Measurements from ENCODE around the gene ARHGAP8.
A peak's percentile ranks its signal among the peaks of the same experiment; 100 is the strongest.

ARHGAP8 gene

DNA sequence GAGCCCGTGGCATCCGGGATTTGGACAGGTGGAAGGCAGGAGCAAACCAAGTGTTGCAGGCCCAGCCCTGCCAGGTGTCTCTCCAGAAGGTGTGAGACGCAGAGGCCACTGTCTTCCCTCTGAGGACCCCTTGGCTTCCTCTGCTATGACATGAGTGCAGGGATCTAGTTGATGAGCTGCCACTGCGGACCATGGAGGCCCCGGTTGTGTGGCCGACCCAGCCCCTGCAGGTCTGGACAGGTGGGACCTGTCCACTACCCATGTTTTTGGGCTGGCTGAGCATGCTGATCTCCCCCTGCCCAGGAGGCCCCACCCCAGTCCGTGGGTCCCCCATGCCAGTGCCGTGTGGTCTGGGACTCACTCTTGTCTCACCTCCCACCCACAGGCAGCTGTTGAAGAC is 27.5 kb upstream of the ARHGAP8 start:
- no peak overlapping the region for H4K91ac ChIP-seq (ENCODE audit: low read length)
- H2AK5ac ChIP-seq (ENCODE audit: low read length, severe bottlenecking) = no peak overlapping the region
- no peak overlapping the region for H3K14ac ChIP-seq (ENCODE audit: low read length in 2 of 2)
- H2BK12ac ChIP-seq (ENCODE audit: low read length in 2 of 2) = no peak overlapping the region
- no peak overlapping the region for H2BK15ac ChIP-seq (ENCODE audit: low read depth, poor library complexity, severe bottlenecking)
- no peak overlapping the region for H3K27ac ChIP-seq (ENCODE audit: low read length, poor library complexity, severe bottlenecking)
- H3K27me3 ChIP-seq (ENCODE audit: control insufficient read depth in 1 of 2, insufficient read depth in 1 of 2, low read length in 2 of 2) = no peaks in the 10 kb centered on the region
- no peak overlapping the region for H2BK5ac ChIP-seq (ENCODE audit: low read depth, low read length, poor library complexity, severe bottlenecking)
- no peak overlapping the region for H2AFZ ChIP-seq (ENCODE audit: low read depth, low read length)
- no peak overlapping the region for H3K18ac ChIP-seq (ENCODE audit: low read depth in 1 of 2, low read length in 2 of 2)
- no peak overlapping the region for H3K23ac ChIP-seq (ENCODE audit: low read length in 2 of 2)
- DNase-seq = no peak
- peaks cover 51% of the 10 kb centered on the region for H3K79me1 ChIP-seq (replicated peaks; ENCODE audit: low read length, poor library complexity, severe bottlenecking)
- no peak overlapping the region for H3K4me3 ChIP-seq (ENCODE audit: insufficient read depth in 1 of 2, low read depth in 1 of 2, low read length in 2 of 2)
- no peak overlapping the region for H3K4me2 ChIP-seq (ENCODE audit: low read length, poor library complexity, severe bottlenecking)
- no peak overlapping the region for H4K8ac ChIP-seq (ENCODE audit: low read length)
- 94% methylated on average over 8 of the region's 8 CpGs for WGBS
- H3K9me3 ChIP-seq (ENCODE audit: control insufficient read depth, low read length) = no peaks in the 10 kb centered on the region
- H3K9ac ChIP-seq (ENCODE audit: low read length) = no peak overlapping the region
- H3K4me1 ChIP-seq (ENCODE audit: control insufficient read depth, insufficient read depth, low read depth, low read length) = peaks cover 2% of the 10 kb centered on the region
- no peak overlapping the region for H3K4ac ChIP-seq (ENCODE audit: low read depth in 1 of 2, low read length in 2 of 2)
- no peak overlapping the region for H2BK120ac ChIP-seq (ENCODE audit: low read depth, low read length)
- H3K36me3 ChIP-seq (ENCODE audit: control insufficient read depth in 1 of 2, insufficient read depth in 2 of 2, low read depth in 1 of 2, low read length in 2 of 2) = peaks cover 13 to 79% of the 10 kb centered on the region in 2 experiments

- Histone ChIP-seq H2AFZ (ENCODE audit: low read depth, low read length) (no peak overlapping the region), H2AK5ac (ENCODE audit: low read length, severe bottlenecking) (no peak overlapping the region), H3K79me1 (replicated peaks; ENCODE audit: low read length, poor library complexity, severe bottlenecking) (peaks cover 40% of the 10 kb centered on the region), H3K4me2 (ENCODE audit: low read length, poor library complexity, severe bottlenecking) (no peak overlapping the region), H3K4me1 (ENCODE audit: control insufficient read depth, insufficient read depth, low read depth, low read length) (peaks cover 2% of the 10 kb centered on the region), H4K91ac (ENCODE audit: low read length) (no peak overlapping the region), H3K9me3 (ENCODE audit: control insufficient read depth, low read length) (no peaks in the 10 kb centered on the region), H3K27ac (ENCODE audit: low read length, poor library complexity, severe bottlenecking) (no peak overlapping the region), H3K4me3 (ENCODE audit: insufficient read depth in 1 of 2, low read depth in 1 of 2, low read length in 2 of 2) (no peak overlapping the region), H3K14ac (ENCODE audit: low read length in 2 of 2) (no peak overlapping the region), H3K9ac (ENCODE audit: low read length) (no peak overlapping the region), H2BK15ac (ENCODE audit: low read depth, poor library complexity, severe bottlenecking) (no peak overlapping the region), H2BK12ac (ENCODE audit: low read length in 2 of 2) (no peak overlapping the region), H2BK5ac (ENCODE audit: low read depth, low read length, poor library complexity, severe bottlenecking) (no peak overlapping the region), H3K23ac (ENCODE audit: low read length in 2 of 2) (no peak overlapping the region), H3K36me3 (ENCODE audit: control insufficient read depth in 1 of 2, insufficient read depth in 2 of 2, low read depth in 1 of 2, low read length in 2 of 2) (peaks cover 13 to 82% of the 10 kb centered on the region in 2 experiments), H3K18ac (ENCODE audit: low read depth in 1 of 2, low read length in 2 of 2) (no peak overlapping the region), H3K4ac (ENCODE audit: low read depth in 1 of 2, low read length in 2 of 2) (no peak overlapping the region), H3K27me3 (ENCODE audit: control insufficient read depth in 1 of 2, insufficient read depth in 1 of 2, low read length in 2 of 2) (no peaks in the 10 kb centered on the region), H2BK120ac (ENCODE audit: low read depth, low read length) (no peak overlapping the region), H4K8ac (ENCODE audit: low read length) (no peak overlapping the region)
- WGBS = 93% methylated on average over 11 of the region's 11 CpGs
- no peak for DNase-seq
These were observed 25.9 kb upstream of the ARHGAP8 start for GRCh38 chr22:44726439-44726838.

GRCh38 chr22:44727148-44727547 is 25.2 kb upstream of the ARHGAP8 start:
- Histone ChIP-seq H3K4ac (ENCODE audit: low read depth in 1 of 2, low read length in 2 of 2) (no peak overlapping the region), H3K4me3 (ENCODE audit: insufficient read depth in 1 of 2, low read depth in 1 of 2, low read length in 2 of 2) (no peak overlapping the region), H3K14ac (ENCODE audit: low read length in 2 of 2) (no peak overlapping the region), H3K9ac (ENCODE audit: low read length) (no peak overlapping the region), H2AFZ (ENCODE audit: low read depth, low read length) (no peak overlapping the region), H2BK5ac (ENCODE audit: low read depth, low read length, poor library complexity, severe bottlenecking) (no peak overlapping the region), H2BK15ac (ENCODE audit: low read depth, poor library complexity, severe bottlenecking) (no peak overlapping the region), H4K8ac (ENCODE audit: low read length) (no peak overlapping the region), H3K23ac (ENCODE audit: low read length in 2 of 2) (no peak overlapping the region), H3K27me3 (ENCODE audit: control insufficient read depth in 1 of 2, insufficient read depth in 1 of 2, low read length in 2 of 2) (no peaks in the 10 kb centered on the region), H4K91ac (ENCODE audit: low read length) (no peak overlapping the region), H3K27ac (ENCODE audit: low read length, poor library complexity, severe bottlenecking) (no peak overlapping the region), H3K4me1 (ENCODE audit: control insufficient read depth, insufficient read depth, low read depth, low read length) (peaks cover 2% of the 10 kb centered on the region), H3K4me2 (ENCODE audit: low read length, poor library complexity, severe bottlenecking) (no peak overlapping the region), H3K18ac (ENCODE audit: low read depth in 1 of 2, low read length in 2 of 2) (no peak overlapping the region), H3K36me3 (ENCODE audit: control insufficient read depth in 1 of 2, insufficient read depth in 2 of 2, low read depth in 1 of 2, low read length in 2 of 2) (peaks cover 11 to 82% of the 10 kb centered on the region in 2 experiments), H2BK120ac (ENCODE audit: low read depth, low read length) (no peak overlapping the region), H3K9me3 (ENCODE audit: control insufficient read depth, low read length) (no peaks in the 10 kb centered on the region), H3K79me1 (replicated peaks; ENCODE audit: low read length, poor library complexity, severe bottlenecking) (peaks cover 33% of the 10 kb centered on the region), H2AK5ac (ENCODE audit: low read length, severe bottlenecking) (no peak overlapping the region), H2BK12ac (ENCODE audit: low read length in 2 of 2) (no peak overlapping the region)
- DNase-seq = no peak
- WGBS = 96% methylated on average over 18 of the region's 21 CpGs

DNA sequence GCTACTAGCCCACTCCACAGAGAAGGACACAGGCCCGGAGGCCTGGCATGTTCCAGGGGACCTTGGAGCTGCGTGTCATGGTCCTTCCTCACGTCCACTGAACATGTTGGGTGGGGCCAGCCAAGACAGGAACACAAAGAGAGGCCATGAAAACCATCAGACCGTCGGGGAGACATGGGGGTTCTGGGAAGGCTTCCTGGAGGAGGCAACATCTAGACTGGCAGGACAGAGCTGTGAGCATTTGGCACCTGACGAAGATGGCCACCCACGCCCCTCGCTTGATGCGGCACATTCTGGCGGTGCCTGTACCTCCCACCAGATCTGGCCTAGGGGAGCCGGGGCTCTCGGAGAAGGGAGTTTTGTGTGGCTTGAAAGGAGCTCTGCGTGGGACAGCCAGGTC is 24.7 kb upstream of the ARHGAP8 start:
- Histone ChIP-seq H2BK120ac (ENCODE audit: low read depth, low read length) (no peak overlapping the region), H3K9me3 (ENCODE audit: control insufficient read depth, low read length) (no peaks in the 10 kb centered on the region), H3K4me3 (ENCODE audit: insufficient read depth in 1 of 2, low read depth in 1 of 2, low read length in 2 of 2) (no peak overlapping the region), H2BK5ac (ENCODE audit: low read depth, low read length, poor library complexity, severe bottlenecking) (no peak overlapping the region), H3K18ac (ENCODE audit: low read depth in 1 of 2, low read length in 2 of 2) (no peak overlapping the region), H3K23ac (ENCODE audit: low read length in 2 of 2) (no peak overlapping the region), H3K27ac (ENCODE audit: low read length, poor library complexity, severe bottlenecking) (no peak overlapping the region), H4K91ac (ENCODE audit: low read length) (peak overlapping the region; percentile 15), H4K8ac (ENCODE audit: low read length) (no peak overlapping the region), H2AK5ac (ENCODE audit: low read length, severe bottlenecking) (no peak overlapping the region), H3K4me2 (ENCODE audit: low read length, poor library complexity, severe bottlenecking) (no peak overlapping the region), H3K9ac (ENCODE audit: low read length) (no peak overlapping the region), H2AFZ (ENCODE audit: low read depth, low read length) (no peak overlapping the region), H2BK15ac (ENCODE audit: low read depth, poor library complexity, severe bottlenecking) (no peak overlapping the region), H3K4ac (ENCODE audit: low read depth in 1 of 2, low read length in 2 of 2) (no peak overlapping the region), H3K27me3 (ENCODE audit: control insufficient read depth in 1 of 2, insufficient read depth in 1 of 2, low read length in 2 of 2) (no peaks in the 10 kb centered on the region), H3K36me3 (ENCODE audit: control insufficient read depth in 1 of 2, insufficient read depth in 2 of 2, low read depth in 1 of 2, low read length in 2 of 2) (peaks cover 14 to 83% of the 10 kb centered on the region in 2 experiments), H3K14ac (ENCODE audit: low read length in 2 of 2) (no peak overlapping the region), H2BK12ac (ENCODE audit: low read length in 2 of 2) (no peak overlapping the region), H3K79me1 (replicated peaks; ENCODE audit: low read length, poor library complexity, severe bottlenecking) (peaks cover 28% of the 10 kb centered on the region), H3K4me1 (ENCODE audit: control insufficient read depth, insufficient read depth, low read depth, low read length) (peaks cover 2% of the 10 kb centered on the region)
- no peak for DNase-seq
- 87% methylated on average over 13 of the region's 13 CpGs for WGBS

All from mesenchymal stem cell (in vitro differentiated cells and primary cell).